Measurements from ENCODE around the gene PEX11B. TPM values are rescaled to one million over a fixed set of nuclear protein-coding genes. Genes with fewer than 3 reads are reported as not detected.

The PEX11B gene
- total and polyA plus RNA-seq, 2 of the 8 experiments (the other 6 are each of a cell fraction or from before 2014, with no cell fraction given), result 9.1 to 15.1 TPM

- no peak for TF ChIP-seq KDM4A (IDR thresholded peaks at IDR 0.05; ENCODE audit: low read depth, low read length, severe bottlenecking)
- TF ChIP-seq TBP (IDR thresholded peaks at IDR 0.05; ENCODE audit: low read depth, low read length), result no peak
- TF ChIP-seq MAFK (IDR thresholded peaks at IDR 0.05; ENCODE audit: low read depth, low read length), result no peak
- TF ChIP-seq TAF7 (optimal IDR thresholded peaks at IDR 0.05; ENCODE audit: borderline replicate concordance, low read depth, low read length), result no peak
- no peak for TF ChIP-seq JUND (IDR thresholded peaks at IDR 0.05; ENCODE audit: low read length)
Observed at GRCh38 chr1:145955436-145955835, 36.9 kb upstream of the PEX11B start (continued).
